Muscle layer of colon (tissue), 2 donors: Measurements from ENCODE around the gene GCGR.

Experiments
- H3K27ac ChIP-seq: one replicate; pipeline ENCODE4 v1.7.0; 2013; ENCODE audit warnings: low read depth, mild to moderate bottlenecking, low read length, moderate library complexity
- H3K27me3 ChIP-seq, 2 donors: one replicate each; pipeline ENCODE4 v1.7.0; 2013; ENCODE audit warnings: low read length in 2 of 2, mild to moderate bottlenecking in 2 of 2; ENCODE audit not compliant: insufficient read depth in 2 of 2, control insufficient read depth in 1 of 2
- H3K36me3 ChIP-seq: one replicate; pipeline ENCODE4 v1.7.0; 2013; ENCODE audit warnings: mild to moderate bottlenecking, low read length; ENCODE audit not compliant: insufficient read depth
- H3K4me1 ChIP-seq: one replicate; pipeline ENCODE4 v1.7.0; 2013; ENCODE audit warnings: mild to moderate bottlenecking, low read length; ENCODE audit not compliant: insufficient read depth
- H3K4me3 ChIP-seq, 2 donors: one replicate each; pipeline ENCODE4 v1.7.0; 2013; ENCODE audit warnings: low read length in 2 of 2, low read depth in 1 of 2, mild to moderate bottlenecking in 1 of 2, moderate library complexity in 1 of 2
- H3K9ac ChIP-seq: one replicate; pipeline ENCODE4 v1.7.0; 2013; ENCODE audit warnings: low read length
- H3K9me3 ChIP-seq: one replicate; pipeline ENCODE4 v1.7.0; 2013; ENCODE audit warnings: mild to moderate bottlenecking, low read length
- donor health status: abdominal sarcoma.
- donor health status: Adenocarcinoma of cecum.

GCGR gene

GRCh38 chr17:81859906-81860755 lies 56.2 kb downstream of the GCGR start, which contains the start of gene P4HB:
Gene P4HB, minus strand, starts transcription at chr17:81860535. Its CDS starts 64 bp downstream, at chr17:81860471.
- Histone ChIP-seq H3K36me3 (peaks cover 35% of the 10 kb centered on the region), H3K9me3 (no peaks in the 10 kb centered on the region), H3K27ac (peak within 1 kb of the TSS; percentile 96), H3K4me1 (peaks cover 31% of the 10 kb centered on the region), H3K4me3 (peak within 1 kb of the TSS; percentile 76 to 86), H3K9ac (peak within 1 kb of the TSS; percentile 84), H3K27me3 (no peaks in the 10 kb centered on the region)

- Histone ChIP-seq H3K4me1 (peaks cover 31% of the 10 kb centered on the region), H3K27me3 (no peaks in the 10 kb centered on the region), H3K9me3 (no peaks in the 10 kb centered on the region), H3K27ac (peak overlapping the region; percentile 96), H3K4me3 (peak overlapping the region; percentile 67 to 75), H3K36me3 (peaks cover 27% of the 10 kb centered on the region), H3K9ac (peak overlapping the region; percentile 84)
Measured at GRCh38 chr17:81860756-81861568, 57.0 kb downstream of the GCGR start.

GRCh38 chr17:81863123-81863675 lies 59.2 kb downstream of the GCGR start:
- Histone ChIP-seq H3K27ac (no peak overlapping the region), H3K36me3 (peaks cover 22% of the 10 kb centered on the region), H3K4me1 (peaks cover 34% of the 10 kb centered on the region), H3K9me3 (no peaks in the 10 kb centered on the region), H3K27me3 (no peaks in the 10 kb centered on the region), H3K4me3 (no peak overlapping the region), H3K9ac (no peak overlapping the region)
